Thyroid gland (tissue), 4 donors: ENCODE measurements around the gene VOPP1. TPM values are rescaled to one million over a fixed set of nuclear protein-coding genes. Genes with fewer than 3 reads are reported as not detected.
"Not testable (repeated sequence)": the region's sequence is repeated elsewhere in the genome, so short reads cannot be mapped to it uniquely, and the experiment has no call there.

ENCODE experiments used
- DNase-seq, 2 donors: peaks; one replicate each; pipeline ENCODE4 v3.0.0-alpha.2; 2019
- H3K27ac ChIP-seq, 3 donors: fragments of 200-600 bp; sonication (generic); 1 replicate in 2 of 3; 2 replicates in 1 of 3; pipeline ENCODE4 v1.5.1; 2016 to 2019; ENCODE audit warnings: mild to moderate bottlenecking in 1 of 3, moderate library complexity in 1 of 3
- H3K27me3 ChIP-seq: fragments of 200-600 bp; sonication (generic); one replicate; pipeline ENCODE4 v1.5.1; 2019
- H3K36me3 ChIP-seq, 2 donors: fragments of 200-600 bp; sonication (generic); one replicate each; pipeline ENCODE4 v1.5.1; 2016 to 2019
- H3K4me1 ChIP-seq, 2 donors: fragments of 200-600 bp; sonication (generic); one replicate each; pipeline ENCODE4 v1.5.1; 2017 to 2019
- H3K4me3 ChIP-seq, 3 donors: fragments of 200-600 bp; sonication (generic); replicated peaks in 1 of 3; 1 replicate in 2 of 3; 2 replicates in 1 of 3; pipeline ENCODE4 v1.5.1; 2016; ENCODE audit warnings: mild to moderate bottlenecking in 1 of 3
- H3K9me3 ChIP-seq: fragments of 200-600 bp; sonication (generic); one replicate; pipeline ENCODE4 v1.5.1; 2017
- CTCF ChIP-seq, 6 experiments: fragments of 200-600 bp in 3 of 6; fragments of 450-650 bp in 3 of 6; sonication (generic) in 3 of 6; IDR thresholded peaks; one replicate each; pipeline ENCODE4 v1.5.1; 2016 to 2019; ENCODE audit warnings: antibody characterized with exemption in 6 of 6, mild to moderate bottlenecking in 2 of 6, inconsistent platforms in 1 of 6, moderate library complexity in 1 of 6
- POLR2A ChIP-seq, 2 donors: fragments of 450-650 bp; IDR thresholded peaks; one replicate each; pipeline ENCODE4 v1.6.1; 2017; ENCODE audit warnings: antibody characterized with exemption in 2 of 2, mild to moderate bottlenecking in 2 of 2, moderate library complexity in 1 of 2
- WGBS, 2 donors: methylation state at CpG; one replicate each; pipeline ENCODE4 v1.1.5; 2017; 5-methylcytosine and 5-hydroxymethylcytosine counted together
- intact Hi-C: fragments of 100-400 bp; cut with DNase I; formaldehyde crosslinking; loops from one replicate; pipeline ENCODE4 v1.15.1; 2023
- total RNA-seq, 4 donors: library from RNA; depleted of rRNA; stranded (reverse); fragments of >200 nt; gene quantifications; one replicate each; pipeline ENCODE4 v1.2.3, GENCODE V29; 2016

The VOPP1 gene
- total RNA-seq, result 10 to 100 TPM; 42.6 to 58.0 (median 46.2) TPM

- peak; percentile 60 to 67 for DNase-seq
- intact Hi-C loops, result no loop called here
- Histone ChIP-seq H3K9me3 (no peaks in the 10 kb centered on the region), H3K27me3 (no peaks in the 10 kb centered on the region), H3K27ac (peak within 1 kb of the TSS; percentile 49 to 86 (median 81)), H3K4me1 (peaks cover 9 to 14% of the 10 kb centered on the region in 2 donors), H3K4me3 (peak within 1 kb of the TSS; percentile 27 to 85 (median 72)), H3K36me3 (no peaks in the 10 kb centered on the region)
- 2 to 3% methylated on average over 14 to 24 of the region's 77 CpGs for WGBS, 2 donors
- TF ChIP-seq CTCF (IDR thresholded peaks at IDR 0.05) (peak in 1 of 6 experiments; percentile 10), POLR2A (IDR thresholded peaks at IDR 0.05) (peak in 1 of 2 donors; percentile 48)
Measured at GRCh38 chr7:55572378-55573233, at the start of gene VOPP1. TSS of gene VOPP1 (minus strand) at chr7:55572502. CDS start at chr7:55572324, 178 bp downstream.

- H3K9me3 ChIP-seq, result no peaks in the 10 kb centered on the region
- H3K4me3 ChIP-seq, result no peak overlapping the region
- H3K4me1 ChIP-seq, result no peaks in the 10 kb centered on the region
- 89 to 98% methylated on average over 3 of the region's 3 CpGs for whole genome bisulfite sequencing, 2 donors
- intact Hi-C loops, result no loop called here
- TF ChIP-seq POLR2A (IDR thresholded peaks at IDR 0.05) (no peak), CTCF (IDR thresholded peaks at IDR 0.05) (no peak)
- H3K27me3 ChIP-seq, result no peaks in the 10 kb centered on the region
- no peak overlapping the region for H3K27ac ChIP-seq
- no peak for DNase-seq
- H3K36me3 ChIP-seq, result no peaks in the 10 kb centered on the region
Measured at GRCh38 chr7:55618913-55619312, 46.6 kb upstream of the VOPP1 start.

GRCh38 chr7:55614365-55615064 lies 42.2 kb upstream of the VOPP1 start:
- H3K4me1 ChIP-seq, H3K27ac ChIP-seq, H3K36me3 ChIP-seq, H3K9me3 ChIP-seq, intact Hi-C loops, DNase-seq, H3K4me3 ChIP-seq, H3K27me3 ChIP-seq: not testable (repeated sequence)
- WGBS, 2 donors, result 72 to 75% methylated on average over 2 of the region's 2 CpGs

GRCh38 chr7:55609726-55610125 lies 37.4 kb upstream of the VOPP1 start:
- DNase-seq, H3K27me3 ChIP-seq, H3K4me1 ChIP-seq, H3K27ac ChIP-seq, intact Hi-C loops, H3K36me3 ChIP-seq, H3K9me3 ChIP-seq, H3K4me3 ChIP-seq: not testable (repeated sequence)
- WGBS, 2 donors, result 74 to 79% methylated on average over 1 of the region's 1 CpG

GRCh38 chr7:55605661-55606060 lies 33.4 kb upstream of the VOPP1 start:
- intact Hi-C loops, H3K4me3 ChIP-seq, H3K36me3 ChIP-seq, H3K27ac ChIP-seq, DNase-seq, H3K9me3 ChIP-seq, H3K4me1 ChIP-seq, H3K27me3 ChIP-seq: not testable (repeated sequence)

GRCh38 chr7:55597944-55598499 lies 25.7 kb upstream of the VOPP1 start:
- H3K9me3 ChIP-seq, H3K36me3 ChIP-seq, DNase-seq, H3K4me1 ChIP-seq, H3K27me3 ChIP-seq, H3K27ac ChIP-seq, H3K4me3 ChIP-seq: not testable (repeated sequence)
- TF ChIP-seq CTCF (IDR thresholded peaks at IDR 0.05), result peak in 4 of 6 experiments; percentile 26 to 50 (median 44)
- 48 to 51% methylated on average over 4 of the region's 4 CpGs for WGBS, 2 donors
- intact Hi-C loops, result loop anchor here (10.0 kb wide), 2 partner anchors 163 to 323 kb away; no protein-coding TSS in a partner anchor

GRCh38 chr7:55597214-55597739 lies 25.0 kb upstream of the VOPP1 start:
- not testable (repeated sequence) for DNase-seq, H3K4me3 ChIP-seq, H3K4me1 ChIP-seq, H3K9me3 ChIP-seq, H3K27ac ChIP-seq, H3K36me3 ChIP-seq, H3K27me3 ChIP-seq
- 20 to 61% methylated on average over 1 to 2 of the region's 2 CpGs for WGBS, 2 donors
- intact Hi-C loops, result loop anchor here (10.0 kb wide), 2 partner anchors 162 to 322 kb away; no protein-coding TSS in a partner anchor
